HG03039 (cell line): ENCODE data around the gene WDR7.

Experiments
- ATAC-seq: cut with Tn5 transposase; IDR thresholded peaks from one replicate; pipeline ENCODE4 v1.9.1; 2021; ENCODE audit warnings: mild to moderate bottlenecking, moderate library complexity; ENCODE audit not compliant: unreplicated experiment

Gene WDR7

DNA sequence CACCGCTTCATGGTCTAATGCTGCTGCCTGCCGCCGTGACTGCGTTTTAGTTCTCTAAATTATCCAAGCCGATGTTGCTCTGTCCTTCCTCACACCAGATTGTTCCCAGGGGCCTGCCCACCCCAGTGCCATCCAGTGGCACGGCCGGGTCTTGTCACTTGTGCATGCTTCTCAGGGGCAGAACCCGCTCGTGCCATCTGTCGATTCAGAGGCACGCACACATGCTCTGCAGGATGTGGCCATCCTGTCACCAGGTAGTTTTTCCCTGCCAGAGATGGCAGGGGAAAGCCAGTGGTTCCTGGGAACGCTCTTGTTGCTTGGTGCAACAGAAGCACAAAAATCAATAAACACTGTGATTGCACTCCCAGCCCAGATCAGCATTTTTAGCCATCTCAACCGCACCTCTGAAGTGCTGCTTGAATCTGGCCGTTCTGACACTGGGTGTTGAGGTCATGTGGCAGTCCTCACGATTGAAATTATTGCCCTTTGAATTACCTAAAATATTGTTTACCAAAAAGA, 376.1 kb downstream of the WDR7 start:
- no peak for ATAC-seq

GRCh38 chr18:57029761-57030160, 378.6 kb downstream of the WDR7 start:
- no peak for ATAC-seq

GRCh38 chr18:57030417-57030816, 379.3 kb downstream of the WDR7 start:
- ATAC-seq = no peak

DNA sequence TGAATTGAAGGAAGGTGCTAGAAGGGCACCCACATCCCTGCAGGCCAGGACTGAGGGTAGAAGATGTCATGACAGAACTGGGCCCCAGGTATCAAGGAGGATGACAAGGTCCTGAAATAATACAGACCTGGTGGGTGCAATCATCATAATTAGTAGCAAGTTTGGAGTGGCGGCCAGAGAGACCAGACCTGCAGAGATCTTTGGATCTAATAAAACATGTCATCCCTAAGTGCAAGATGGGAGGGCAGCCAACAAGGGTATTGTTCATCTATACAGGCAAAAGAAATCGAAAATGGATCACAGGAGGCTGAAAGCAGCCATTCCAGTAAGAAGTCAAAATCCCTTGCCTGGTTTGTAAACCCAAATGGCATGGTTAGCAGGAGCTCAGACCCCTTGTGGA, 384.4 kb downstream of the WDR7 start:
- ATAC-seq = no peak

- no peak for ATAC-seq
Measured at GRCh38 chr18:57038395-57038794, 387.2 kb downstream of the WDR7 start.

DNA sequence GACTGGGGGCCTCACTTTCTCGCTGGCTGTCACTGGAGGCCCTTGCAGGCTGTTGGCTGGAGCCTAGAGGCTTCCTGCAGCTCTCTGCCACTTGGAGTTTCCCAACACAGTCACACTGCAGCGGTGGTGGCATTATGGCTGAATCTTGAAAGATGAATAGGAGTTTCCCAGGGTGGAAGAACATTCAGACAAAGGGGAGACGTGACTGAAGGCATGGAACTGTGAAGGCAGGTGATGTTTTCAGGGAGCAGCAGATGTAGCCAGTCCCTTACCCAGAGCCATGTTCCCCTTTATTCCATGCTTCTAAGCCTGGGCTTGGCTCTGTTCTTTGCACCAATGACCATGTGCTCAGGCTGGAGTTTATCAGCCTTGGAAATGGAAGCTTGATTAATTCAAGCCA, 389.0 kb downstream of the WDR7 start:
- ATAC-seq = no peak

DNA sequence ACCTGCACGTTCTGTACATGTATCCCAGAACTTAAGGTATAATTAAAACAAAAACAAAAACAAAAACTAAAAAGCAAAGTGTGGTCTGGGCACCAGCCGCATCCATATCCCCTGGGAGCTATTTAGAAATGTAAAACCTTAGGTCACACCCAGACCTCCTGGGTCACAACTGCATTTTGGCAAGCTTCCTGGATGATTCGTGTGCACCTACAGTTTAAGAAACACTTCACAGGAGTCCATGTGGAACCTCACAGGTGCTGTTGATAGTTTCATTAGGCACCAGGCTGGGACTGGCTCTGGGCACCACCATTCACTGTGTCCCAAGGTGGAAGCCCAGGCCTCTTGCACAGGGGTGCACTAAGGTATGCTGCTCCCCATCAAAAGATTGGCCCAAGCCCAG, 392.1 kb downstream of the WDR7 start:
- ATAC-seq = no peak

DNA sequence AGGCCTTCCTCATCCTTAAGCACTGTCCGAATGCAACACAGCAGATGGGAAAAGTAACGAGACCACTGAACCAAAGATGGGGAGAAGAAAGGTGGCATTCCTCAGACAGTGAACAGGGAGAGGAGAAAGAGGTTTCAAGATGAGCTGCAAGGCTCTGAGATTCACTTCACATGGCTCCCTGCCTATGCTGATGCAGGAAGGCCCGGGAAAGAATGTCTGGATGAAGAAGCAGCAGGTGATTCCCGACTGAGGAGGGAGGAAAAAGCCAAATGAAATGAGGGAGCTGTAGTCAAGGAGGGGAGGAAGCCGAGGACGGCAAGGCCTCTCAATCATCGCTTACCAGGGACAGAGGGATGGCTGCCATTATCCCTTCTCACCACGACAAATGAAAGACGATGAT, 397.2 kb downstream of the WDR7 start:
- no peak for ATAC-seq

DNA sequence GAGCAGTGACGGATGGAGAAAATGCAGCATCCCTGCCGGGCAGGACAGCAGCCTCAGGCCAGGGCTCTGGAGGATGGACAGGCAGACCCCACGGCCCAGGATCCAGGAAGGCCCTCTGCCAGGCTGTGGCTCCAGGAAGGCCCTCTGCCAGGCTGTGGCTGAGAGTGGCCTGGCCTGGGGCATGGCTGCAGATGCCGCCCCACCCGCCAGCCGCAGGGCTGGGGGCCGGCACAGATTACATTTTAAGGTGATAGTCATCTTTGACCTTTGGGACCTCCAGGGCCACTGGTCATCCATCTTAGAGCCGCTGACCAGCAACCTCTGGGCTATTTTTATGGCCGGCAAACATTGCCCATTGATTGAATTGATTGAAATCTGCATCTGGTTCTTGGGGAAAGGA, 397.7 kb downstream of the WDR7 start:
- ATAC-seq = no peak

GRCh38 chr18:57050310-57050949, 399.3 kb downstream of the WDR7 start:
- ATAC-seq = no peak

GRCh38 chr18:57051021-57051656, 400.0 kb downstream of the WDR7 start:
- no peak for ATAC-seq

GRCh38 chr18:57051657-57052044, 400.5 kb downstream of the WDR7 start:
- ATAC-seq = peak; percentile 50

DNA sequence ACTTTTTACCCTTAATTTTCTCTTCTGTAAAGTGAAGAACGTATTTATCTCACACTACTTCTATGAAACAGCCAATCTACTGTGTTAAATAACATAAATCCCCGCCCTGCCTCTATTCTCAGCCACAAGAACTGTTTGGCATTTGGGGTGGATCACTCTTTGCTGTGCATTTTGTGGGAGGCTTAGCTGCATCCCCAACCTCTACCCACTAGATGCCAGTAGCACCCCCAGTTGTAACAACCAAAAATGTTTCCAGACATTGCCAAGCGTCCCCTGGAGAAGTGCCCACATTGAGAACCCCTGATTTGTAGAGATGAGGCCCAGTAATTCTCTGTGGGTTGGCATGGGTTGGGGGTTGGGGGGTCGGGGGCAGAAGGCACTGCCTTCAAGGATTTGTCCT, 401.0 kb downstream of the WDR7 start:
- ATAC-seq = peak; percentile 26

DNA sequence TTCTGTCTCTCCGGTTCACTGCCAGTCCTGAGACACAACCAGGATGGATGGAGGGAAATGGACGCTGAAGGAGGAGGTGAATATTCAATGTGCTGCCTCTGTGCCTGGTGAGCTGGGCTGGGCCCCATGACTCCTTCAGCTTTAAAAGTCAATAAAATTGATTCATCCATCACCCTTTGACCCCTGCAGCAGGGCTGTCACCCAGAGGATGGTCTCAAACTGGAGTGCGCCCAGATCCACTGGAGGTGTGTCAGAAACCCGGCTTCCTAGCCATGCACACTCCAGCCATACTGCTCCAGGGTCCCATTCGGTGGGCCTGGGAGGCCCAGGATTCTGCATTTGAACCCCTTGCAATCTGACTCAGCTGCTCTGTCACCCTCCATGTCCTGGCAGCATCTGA, 401.6 kb downstream of the WDR7 start:
- ATAC-seq = no peak

DNA sequence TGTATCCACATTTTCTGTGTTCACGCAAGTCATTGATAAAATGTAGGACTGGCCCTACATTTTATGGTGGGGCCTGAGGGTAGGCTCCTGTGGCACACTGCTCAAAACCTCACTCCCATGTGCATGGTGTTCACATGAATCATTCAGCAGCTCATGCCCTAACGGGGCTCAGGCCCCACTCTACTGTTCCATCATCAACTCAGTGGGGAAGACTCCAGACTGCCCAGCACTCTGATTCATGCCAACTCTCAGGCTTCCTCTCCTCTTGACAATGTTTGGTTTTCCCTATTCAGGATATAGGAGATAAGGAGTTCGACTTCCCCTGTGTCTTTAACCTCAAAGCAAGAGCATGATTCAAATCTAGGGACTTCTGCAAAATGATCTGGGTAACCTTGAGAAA, 403.7 kb downstream of the WDR7 start:
- ATAC-seq = no peak

- no peak for ATAC-seq
Measured at GRCh38 chr18:57057890-57058289, 406.7 kb downstream of the WDR7 start.

- no peak for ATAC-seq
Measured at GRCh38 chr18:57058734-57059133, 407.6 kb downstream of the WDR7 start.

DNA sequence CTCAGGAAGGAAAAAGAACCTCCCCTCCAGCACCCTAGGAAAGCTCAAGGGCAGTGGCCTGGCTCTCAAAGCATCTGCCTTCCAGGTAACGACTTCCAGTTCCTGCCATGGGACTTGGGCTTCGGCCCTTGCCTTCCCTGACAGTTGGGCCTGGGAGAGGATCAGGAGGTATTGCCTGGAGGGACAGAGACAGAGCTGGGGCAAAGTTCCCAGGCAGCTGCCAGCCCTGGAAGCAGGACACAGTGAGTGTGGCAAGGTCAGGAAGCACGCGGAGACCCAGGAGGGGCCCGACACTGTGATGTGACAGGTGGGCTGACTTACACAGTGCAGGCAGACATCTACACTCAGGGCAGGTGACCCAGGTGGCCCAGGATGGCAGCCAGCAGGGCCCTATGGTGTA, 408.2 kb downstream of the WDR7 start:
- no peak for ATAC-seq

DNA sequence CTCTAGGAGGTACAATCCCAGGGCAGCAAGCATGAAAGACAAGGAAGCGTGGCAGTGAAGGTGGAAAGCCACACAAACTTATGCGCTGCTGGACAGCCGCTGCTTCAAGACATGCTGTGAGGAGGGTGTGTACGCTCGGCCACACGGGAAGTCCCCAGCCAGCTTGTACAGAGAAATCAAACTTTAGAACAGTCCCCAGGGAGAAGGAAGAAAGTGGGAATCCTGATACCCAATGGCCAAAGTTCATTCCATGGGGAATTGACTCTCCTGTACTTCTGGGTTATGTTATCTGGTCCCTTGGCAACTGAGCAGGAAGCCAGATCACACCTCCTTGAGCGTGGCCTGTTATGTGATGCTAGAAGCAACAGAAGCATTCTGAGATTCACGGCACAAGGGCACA, 409.7 kb downstream of the WDR7 start:
- ATAC-seq = no peak

GRCh38 chr18:57062178-57062577, 411.0 kb downstream of the WDR7 start:
- ATAC-seq = no peak

- ATAC-seq = no peak
Measured at GRCh38 chr18:57062844-57063243, 411.7 kb downstream of the WDR7 start.

GRCh38 chr18:57063601-57064103, 412.5 kb downstream of the WDR7 start:
- no peak for ATAC-seq
